Upper lobe of right lung (tissue), 1 donor: ENCODE results near the gene CWH43. TPM values are rescaled to one million over a fixed set of nuclear protein-coding genes. Genes with fewer than 3 reads are reported as not detected.
"Not testable (repeated sequence)": the region's sequence is repeated elsewhere in the genome, so short reads cannot be mapped to it uniquely, and the experiment has no call there.

Experiments used
- ATAC-seq: fragments of 200-7000 bp; cut with Tn5 transposase; one replicate; pipeline ENCODE4 v1.9.1; 2020; ENCODE audit warnings: mild to moderate bottlenecking, moderate library complexity
- DNase-seq: peaks from one replicate; pipeline ENCODE4 v3.0.0-alpha.2; 2020
- H3K27ac ChIP-seq: fragments of 200-600 bp; one replicate; pipeline ENCODE4 v1.8.0; 2022
- H3K27me3 ChIP-seq: fragments of 200-600 bp; one replicate; pipeline ENCODE4 v1.8.0; 2022; ENCODE audit warnings: mild to moderate bottlenecking
- H3K36me3 ChIP-seq: fragments of 200-600 bp; one replicate; pipeline ENCODE4 v1.8.0; 2022
- H3K4me1 ChIP-seq: fragments of 200-600 bp; one replicate; pipeline ENCODE4 v1.8.0; 2022
- H3K4me3 ChIP-seq: fragments of 200-600 bp; one replicate; pipeline ENCODE4 v1.8.0; 2022; ENCODE audit warnings: mild to moderate bottlenecking
- H3K9me3 ChIP-seq: fragments of 200-600 bp; one replicate; pipeline ENCODE4 v1.8.0; 2022
- intact Hi-C: fragments of 100-400 bp; cut with DNase I; formaldehyde crosslinking; loops from one replicate; pipeline ENCODE4 v1.11.0; 2022
- total RNA-seq: library from RNA; stranded (reverse); fragmentation: NEBNext Ultra II Directional; extraction: Animal tissue kit (Norgen Biotek cat#: 25700); gene quantifications from one replicate; pipeline ENCODE4 v1.2.1, GENCODE V29; 2021
- donor health status: DM: no; HTN: yes; CAD: no; lungs with severe emphysema.

Gene CWH43
- total RNA-seq, 1 donor from 2014 or later, result not detected

GRCh38 chr4:49104231-49104930 lies 118.3 kb downstream of the CWH43 start:
- intact Hi-C loops, H3K27me3 ChIP-seq, H3K4me3 ChIP-seq, H3K36me3 ChIP-seq, H3K4me1 ChIP-seq, H3K27ac ChIP-seq, DNase-seq: not testable (repeated sequence)
- ATAC-seq, result peak; percentile 20
- peaks cover 30% of the 10 kb centered on the region for H3K9me3 ChIP-seq

GRCh38 chr4:49105248-49105904 lies 119.3 kb downstream of the CWH43 start:
- DNase-seq, H3K4me3 ChIP-seq, intact Hi-C loops, H3K27ac ChIP-seq, H3K27me3 ChIP-seq, H3K36me3 ChIP-seq, H3K4me1 ChIP-seq: not testable (repeated sequence)
- peak; percentile 0 for ATAC-seq
- peaks cover 30% of the 10 kb centered on the region for H3K9me3 ChIP-seq

- H3K4me3 ChIP-seq, H3K36me3 ChIP-seq, DNase-seq, intact Hi-C loops, H3K27ac ChIP-seq, H3K4me1 ChIP-seq, H3K27me3 ChIP-seq: not testable (repeated sequence)
- peaks cover 29% of the 10 kb centered on the region for H3K9me3 ChIP-seq
- ATAC-seq, result peak; percentile 1
These were observed 121.2 kb downstream of the CWH43 start for GRCh38 chr4:49107262-49107661.

GRCh38 chr4:49108183-49108978 lies 122.3 kb downstream of the CWH43 start:
- intact Hi-C loops, H3K27ac ChIP-seq, H3K36me3 ChIP-seq, H3K4me3 ChIP-seq, DNase-seq, H3K4me1 ChIP-seq, H3K27me3 ChIP-seq: not testable (repeated sequence)
- H3K9me3 ChIP-seq, result peaks cover 25% of the 10 kb centered on the region
- ATAC-seq, result peak; percentile 74

GRCh38 chr4:49109567-49110166 lies 123.6 kb downstream of the CWH43 start:
- DNase-seq, H3K27me3 ChIP-seq, H3K4me3 ChIP-seq, H3K4me1 ChIP-seq, H3K36me3 ChIP-seq, intact Hi-C loops, H3K27ac ChIP-seq: not testable (repeated sequence)
- ATAC-seq, result peak; percentile 60
- H3K9me3 ChIP-seq, result peaks cover 25% of the 10 kb centered on the region

GRCh38 chr4:49110579-49110978 lies 124.5 kb downstream of the CWH43 start:
- ATAC-seq, result peak; percentile 70
- intact Hi-C loops, result not testable (repeated sequence)
- H3K9me3 ChIP-seq, result peaks cover 25% of the 10 kb centered on the region

More at GRCh38 chr4:49110579-49110978, 124.5 kb downstream of the CWH43 start:
- not testable (repeated sequence) for H3K4me1 ChIP-seq, H3K27ac ChIP-seq, DNase-seq, H3K4me3 ChIP-seq, H3K36me3 ChIP-seq, H3K27me3 ChIP-seq

Other genes with a start within 250 kb of the CWH43 start
- gene FRYL, start 206.0 kb upstream of the CWH43 start, total RNA-seq, result 71.9 TPM
- 101 TPM for gene OCIAD1, start 155.2 kb upstream of the CWH43 start, total RNA-seq
- gene OCIAD2, start 79.5 kb upstream of the CWH43 start, total RNA-seq, result 30.6 TPM